AG08396 (cell line): ENCODE data around the gene TSPO.
A peak's percentile ranks its signal among the peaks of the same experiment; 100 is the strongest.
"Not testable (repeated sequence)": the region's sequence is repeated elsewhere in the genome, so short reads cannot be mapped to it uniquely, and the experiment has no call there.

ENCODE experiments used
- DNase-seq: peaks from one replicate; pipeline ENCODE4 v3.0.0; 2012; ENCODE audit warnings: low spot score, mixed read lengths

Gene TSPO

GRCh38 chr22:43151251-43152002 lies at the start of gene TSPO:
TSPO (plus strand) TSS chr22:43151559; CDS start chr22:43159239, 7,680 bp downstream.
- DNase-seq, result peak; percentile 95

- DNase-seq, result not testable (repeated sequence)
Observed at GRCh38 chr22:43104056-43104625, 47.2 kb upstream of the TSPO start.

GRCh38 chr22:43104950-43105349 lies 46.4 kb upstream of the TSPO start:
- DNase-seq, result not testable (repeated sequence)

- no peak for DNase-seq
Observed at GRCh38 chr22:43106302-43106701, 45.1 kb upstream of the TSPO start.

- no peak for DNase-seq
Observed at GRCh38 chr22:43109511-43109910, 41.8 kb upstream of the TSPO start.

- DNase-seq, result no peak
Observed at GRCh38 chr22:43109921-43110443, 41.4 kb upstream of the TSPO start.

- DNase-seq, result peak; percentile 62
Observed at GRCh38 chr22:43110444-43110926, 40.9 kb upstream of the TSPO start, which contains the start of gene BIK. BIK (plus strand) TSS chr22:43110750; CDS start chr22:43124023, 13,273 bp downstream.

- DNase-seq, result no peak
Observed at GRCh38 chr22:43110927-43111623, 40.3 kb upstream of the TSPO start.

- no peak for DNase-seq
Observed at GRCh38 chr22:43113526-43114251, 37.7 kb upstream of the TSPO start.

- DNase-seq, result no peak
Observed at GRCh38 chr22:43114958-43115357, 36.4 kb upstream of the TSPO start.

GRCh38 chr22:43116932-43117331 lies 34.4 kb upstream of the TSPO start:
- no peak for DNase-seq

- no peak for DNase-seq
Observed at GRCh38 chr22:43118024-43118849, 33.1 kb upstream of the TSPO start.

GRCh38 chr22:43118953-43119458 lies 32.4 kb upstream of the TSPO start:
- no peak for DNase-seq

- peak; percentile 92 for DNase-seq
Observed at GRCh38 chr22:43126501-43127165, 24.7 kb upstream of the TSPO start.

GRCh38 chr22:43127166-43127908 lies 24.0 kb upstream of the TSPO start:
- DNase-seq, result no peak

GRCh38 chr22:43128116-43128515 lies 23.2 kb upstream of the TSPO start:
- DNase-seq, result no peak

GRCh38 chr22:43128928-43129424 lies 22.4 kb upstream of the TSPO start:
- DNase-seq, result no peak

GRCh38 chr22:43129426-43130425 lies 21.6 kb upstream of the TSPO start:
- no peak for DNase-seq
